WTC11 (cell line): Measurements from ENCODE around the gene IL25. TPM values are rescaled to one million over a fixed set of nuclear protein-coding genes. Genes with fewer than 3 reads are reported as not detected.

Experiments
- ATAC-seq: fragments of 200-7000 bp; cut with Tn5 transposase; 2 replicates; pipeline ENCODE4 v1.10.0; 2021; ENCODE audit warnings: mild to moderate bottlenecking, moderate library complexity
- CTCF ChIA-PET: fragments of 300-600 bp; sonication (Branson Sonifier 250); formaldehyde crosslinking; loops from one replicate; lab custom pipeline; 2021; ENCODE audit warnings: antibody characterized with exemption; lab: Charles Lee
- POLR2A ChIA-PET: fragments of 350-600 bp; sonication (Branson Sonifier 250); formaldehyde crosslinking; loops from one replicate; lab custom pipeline; 2021; ENCODE audit warnings: antibody characterized with exemption; lab: Charles Lee
- DNase-seq: peaks from one replicate; pipeline ENCODE4 v3.0.0; 2021; ENCODE audit warnings: low spot score
- H3K27ac Mint-ChIP-seq: 2 replicates; pipeline ENCODE4 v1.8.0; 2021; ENCODE audit warnings: mixed read lengths
- H3K27me3 Mint-ChIP-seq: 2 replicates; pipeline ENCODE4 v1.8.0; 2021; ENCODE audit warnings: low read depth, mild to moderate bottlenecking, moderate library complexity, mixed read lengths
- H3K36me3 Mint-ChIP-seq: 2 replicates; pipeline ENCODE4 v1.8.0; 2021; ENCODE audit warnings: mixed read lengths
- H3K4me1 Mint-ChIP-seq: 2 replicates; pipeline ENCODE4 v1.8.0; 2022; ENCODE audit warnings: mixed read lengths
- H3K4me3 Mint-ChIP-seq: 2 replicates; pipeline ENCODE4 v1.8.0; 2021; ENCODE audit warnings: mild to moderate bottlenecking, moderate library complexity, mixed read lengths
- H3K9me3 Mint-ChIP-seq: 2 replicates; pipeline ENCODE4 v1.8.0; 2021; ENCODE audit warnings: mixed read lengths
- AR ChIP-seq: fragments of 250-450 bp; sonication (Bioruptor Pico); IDR thresholded peaks from 2 replicates; pipeline ENCODE4 v1.9.0; 2021; ENCODE audit warnings: mild to moderate bottlenecking
- E2F5 ChIP-seq: sonication (generic); formaldehyde crosslinking; IDR thresholded peaks from 2 replicates; pipeline ENCODE4 v1.8.1; 2022; ENCODE audit warnings: mild to moderate bottlenecking, moderate library complexity, missing genetic modification reagents
- ERG ChIP-seq: fragments of 250-450 bp; sonication (Bioruptor Pico); IDR thresholded peaks from 2 replicates; pipeline ENCODE4 v1.8.0; 2021; ENCODE audit warnings: mild to moderate bottlenecking
- FOXJ3 ChIP-seq: sonication (generic); formaldehyde crosslinking; IDR thresholded peaks from 2 replicates; pipeline ENCODE4 v1.9.0; 2021; ENCODE audit warnings: missing genetic modification reagents, mild to moderate bottlenecking, borderline replicate concordance
- FOXK1 ChIP-seq: sonication (generic); formaldehyde crosslinking; IDR thresholded peaks from 2 replicates; pipeline ENCODE4 v1.8.0; 2022; ENCODE audit warnings: mild to moderate bottlenecking, moderate library complexity, missing genetic modification reagents
- GRHL2 ChIP-seq: fragments of 250-450 bp; sonication (Bioruptor Pico); IDR thresholded peaks from 2 replicates; pipeline ENCODE4 v1.8.0; 2022; ENCODE audit warnings: mild to moderate bottlenecking, moderate library complexity; ENCODE audit not compliant: insufficient replicate concordance, severe bottlenecking
- MAX ChIP-seq: sonication (generic); formaldehyde crosslinking; IDR thresholded peaks from 2 replicates; pipeline ENCODE4 v1.8.0; 2022; ENCODE audit warnings: mild to moderate bottlenecking, missing genetic modification reagents
- MLX ChIP-seq: sonication (generic); formaldehyde crosslinking; IDR thresholded peaks from 2 replicates; pipeline ENCODE4 v1.8.1; 2023; ENCODE audit warnings: mild to moderate bottlenecking, missing genetic modification reagents, moderate library complexity
- NFE2L1 ChIP-seq: sonication (generic); formaldehyde crosslinking; IDR thresholded peaks from 2 replicates; pipeline ENCODE4 v1.8.1; 2023; ENCODE audit warnings: missing genetic modification reagents
- NR1H2 ChIP-seq: sonication (generic); formaldehyde crosslinking; IDR thresholded peaks from 2 replicates; pipeline ENCODE4 v1.9.0; 2021; ENCODE audit warnings: mild to moderate bottlenecking, moderate library complexity, missing genetic modification reagents
- RELA ChIP-seq: sonication (generic); formaldehyde crosslinking; IDR thresholded peaks from 2 replicates; pipeline ENCODE4 v1.8.1; 2022; ENCODE audit warnings: missing genetic modification reagents, mild to moderate bottlenecking, borderline replicate concordance
- ZMAT4 ChIP-seq: fragments of 250-450 bp; sonication (Bioruptor Pico); IDR thresholded peaks from 2 replicates; pipeline ENCODE4 v1.9.0; 2021; ENCODE audit warnings: mild to moderate bottlenecking
- ZNF138 ChIP-seq: sonication (generic); formaldehyde crosslinking; conservative IDR thresholded peaks from 2 replicates; pipeline ENCODE4 v1.8.1; 2022; ENCODE audit warnings: mild to moderate bottlenecking, moderate library complexity, missing genetic modification reagents
- ZNF281 ChIP-seq: sonication (generic); formaldehyde crosslinking; IDR thresholded peaks from 2 replicates; pipeline ENCODE4 v1.8.0; 2023; ENCODE audit warnings: mild to moderate bottlenecking, missing genetic modification reagents
- total RNA-seq: library from RNA; stranded (reverse); gene quantifications from 3 replicates; pipeline ENCODE4 v1.2.3, GENCODE V29; 2021

The IL25 gene
- total RNA-seq, 1 experiment from 2014 or later, result 0.24 TPM

- no peaks in the 10 kb centered on the region for H3K9me3 Mint-ChIP-seq
Observed at GRCh38 chr14:23380976-23381375, 8.4 kb downstream of the IL25 start.

GRCh38 chr14:23381871-23382270 lies 9.3 kb downstream of the IL25 start:
- POLR2A ChIA-PET, result no interaction called here
- TF ChIP-seq NFE2L1, result no peak
- ATAC-seq (no peak), DNase-seq (no peak)
- CTCF ChIA-PET, result interaction anchor here (0.8 to 6.4 kb wide), 8 partner anchors 13 to 323 kb away, joined by 3 to 95 read pairs (median 4); partner anchors contain the start of gene EFS
- Mint-ChIP-seq H3K4me1 (peaks cover 4% of the 10 kb centered on the region), H3K27ac (no peak overlapping the region), H3K36me3 (no peaks in the 10 kb centered on the region), H3K4me3 (no peak overlapping the region), H3K9me3 (no peaks in the 10 kb centered on the region), H3K27me3 (peaks cover 48% of the 10 kb centered on the region)

More at GRCh38 chr14:23380976-23381375, 8.4 kb downstream of the IL25 start:
- Mint-ChIP-seq H3K4me1 (peaks cover 10% of the 10 kb centered on the region), H3K27ac (no peak overlapping the region), H3K4me3 (no peak overlapping the region)
- CTCF ChIA-PET, result interaction anchor here (0.9 to 6.4 kb wide), 31 partner anchors 8 to 312 kb away, joined by 3 to 95 read pairs (median 12); partner anchors contain the start of genes ACIN1, BCL2L2, C14orf119 and EFS
- no peak for ATAC-seq
- DNase-seq, result no peak
- TF ChIP-seq FOXK1 (CRISPR knock-in tag) (no peak), GRHL2 (CRISPR knock-in tag) (no peak), MLX (CRISPR knock-in tag) (no peak), ERG (CRISPR knock-in tag) (no peak), E2F5 (CRISPR knock-in tag) (no peak), RELA (CRISPR knock-in tag) (no peak), ZNF138 (CRISPR knock-in tag) (no peak), ZMAT4 (CRISPR knock-in tag) (no peak)
- TF ChIP-seq, all 79 proteins: peak for 0
- Mint-ChIP-seq H3K36me3 (no peaks in the 10 kb centered on the region), H3K27me3 (peaks cover 54% of the 10 kb centered on the region)
- POLR2A ChIA-PET, result interaction anchor here (1.7 kb wide), 1 partner anchor 54 kb away, joined by 8 read pairs; no protein-coding TSS in a partner anchor

GRCh38 chr14:23382276-23382675 lies 9.7 kb downstream of the IL25 start:
- Mint-ChIP-seq H3K36me3 (no peaks in the 10 kb centered on the region), H3K4me1 (peaks cover 4% of the 10 kb centered on the region), H3K4me3 (no peak overlapping the region), H3K27ac (no peak overlapping the region), H3K27me3 (peaks cover 44% of the 10 kb centered on the region), H3K9me3 (no peaks in the 10 kb centered on the region)
- no peak for ATAC-seq
- TF ChIP-seq AR (CRISPR knock-in tag), result no peak
- no peak for TF ChIP-seq NR1H2 (CRISPR knock-in tag)
- no peak for TF ChIP-seq FOXJ3 (CRISPR knock-in tag)
- no peak for TF ChIP-seq GRHL2 (CRISPR knock-in tag)
- no peak for TF ChIP-seq ZNF281
- TF ChIP-seq MAX (CRISPR knock-in tag), result no peak
- CTCF ChIA-PET, result interaction anchor here (0.8 to 6.4 kb wide), 7 partner anchors 14 to 324 kb away, joined by 3 to 95 read pairs (median 4); partner anchors contain the start of gene EFS
- DNase-seq, result no peak
- POLR2A ChIA-PET, result interaction anchor here (0.5 kb wide), 1 partner anchor 91 kb away, joined by 3 read pairs; no protein-coding TSS in a partner anchor
